GM10248 (cell line): ENCODE results near the gene CSF3.
"Not testable (repeated sequence)": the region's sequence is repeated elsewhere in the genome, so short reads cannot be mapped to it uniquely, and the experiment has no call there.

Source experiments
- CTCF ChIA-PET: fragments of 300-600 bp; sonication (Branson Sonifier 250); formaldehyde crosslinking; extraction: SDS; loops from one replicate; lab custom pipeline; 2021; ENCODE audit warnings: antibody characterized with exemption; lab: Yijun Ruan, JAX
- POLR2A ChIA-PET: fragments of 350-650 bp; sonication (Branson Sonifier 250); formaldehyde crosslinking; extraction: SDS; loops from one replicate; lab custom pipeline; 2020; ENCODE audit warnings: antibody characterized with exemption; lab: Yijun Ruan, JAX
- DNase-seq: peaks from one replicate; pipeline ENCODE4 v3.0.0; 2012; ENCODE audit errors: extremely low spot score
- CTCF ChIP-seq: IDR thresholded peaks from 2 replicates; pipeline ENCODE4 v1.5.1; 2012; ENCODE audit warnings: mild to moderate bottlenecking, low read depth; ENCODE audit errors: extremely low read depth, missing control alignments, control extremely low read depth

CSF3 gene

GRCh38 chr17:40004712-40005111 lies 10.5 kb upstream of the CSF3 start:
- DNase-seq = no peak
- TF ChIP-seq CTCF = no peak
- POLR2A ChIA-PET = no interaction called here
- CTCF ChIA-PET = interaction anchor here (1.1 to 1.7 kb wide), 3 partner anchors 9 to 381 kb away, joined by 3 to 5 read pairs (median 4); no protein-coding TSS in a partner anchor

GRCh38 chr17:40005520-40005919 lies 9.7 kb upstream of the CSF3 start:
- no peak for TF ChIP-seq CTCF
- POLR2A ChIA-PET = no interaction called here
- DNase-seq = no peak
- CTCF ChIA-PET = interaction anchor here (1.1 to 1.7 kb wide), 3 partner anchors 8 to 382 kb away, joined by 3 to 5 read pairs (median 4); no protein-coding TSS in a partner anchor

- ChIA-PET CTCF (interaction anchor here (2.9 to 8.4 kb wide), 4 partner anchors 16 to 64 kb away, joined by 13 to 137 read pairs (median 30); no protein-coding TSS in a partner anchor), POLR2A (interaction anchor here (0.6 kb wide), 1 partner anchor 647 kb away, joined by 4 read pairs; no protein-coding TSS in a partner anchor)
- DNase-seq = not testable (repeated sequence)
These were observed 4.2 kb upstream of the CSF3 start for GRCh38 chr17:40010946-40011500.

- DNase-seq, POLR2A ChIA-PET: not testable (repeated sequence)
- CTCF ChIA-PET = interaction anchor here (1.0 to 8.4 kb wide), 13 partner anchors 10 to 389 kb away, joined by 3 to 137 read pairs (median 5); partner anchors contain the start of gene WIPF2
These were observed 3.1 kb upstream of the CSF3 start for GRCh38 chr17:40012017-40012647.

- POLR2A ChIA-PET = no interaction called here
- DNase-seq = no peak
- CTCF ChIA-PET = interaction anchor here (0.9 to 8.4 kb wide), 19 partner anchors 14 to 280 kb away, joined by 3 to 137 read pairs (median 5); partner anchors contain the start of gene PSMD3
- no peak for TF ChIP-seq CTCF
These were observed 762 bp upstream of the CSF3 start for GRCh38 chr17:40014375-40014980.

- ChIA-PET CTCF (interaction anchor here (0.8 to 8.4 kb wide), 16 partner anchors 13 to 395 kb away, joined by 3 to 137 read pairs (median 5); partner anchors contain the start of gene PSMD3), POLR2A (no interaction called here)
- no peak for DNase-seq
These were observed 1.1 kb downstream of the CSF3 start for GRCh38 chr17:40015998-40016985.

More at GRCh38 chr17:40015998-40016985, 1.1 kb downstream of the CSF3 start:
- no peak for TF ChIP-seq CTCF
